Endodermal cell (in vitro differentiated cells): Measurements from ENCODE around the gene CHCHD3. TPM values are rescaled to one million over a fixed set of nuclear protein-coding genes. Genes with fewer than 3 reads are reported as not detected.

Experiments
- DNase-seq: peaks from one replicate; pipeline ENCODE4 v3.0.0-alpha.2; 2017
- H3K27ac ChIP-seq: 2 replicates; pipeline ENCODE4 v1.5.1; 2013; ENCODE audit warnings: mild to moderate bottlenecking, low read depth, low read length, moderate library complexity
- H3K27me3 ChIP-seq: 2 replicates; pipeline ENCODE4 v1.6.1; 2013; ENCODE audit warnings: mild to moderate bottlenecking, low read length, moderate library complexity; ENCODE audit not compliant: insufficient read depth, control insufficient read depth, poor library complexity, severe bottlenecking
- H3K36me3 ChIP-seq: 2 replicates; pipeline ENCODE4 v1.7.0; 2013; ENCODE audit warnings: mild to moderate bottlenecking, low read length, moderate library complexity; ENCODE audit not compliant: control insufficient read depth, insufficient read depth
- H3K4me1 ChIP-seq: one replicate; pipeline ENCODE4 v1.7.0; 2013; ENCODE audit warnings: low read length; ENCODE audit not compliant: control insufficient read depth, insufficient read depth
- H3K4me3 ChIP-seq: 2 replicates; pipeline ENCODE4 v1.5.1; 2013; ENCODE audit warnings: mild to moderate bottlenecking, low read length, moderate library complexity
- H3K9ac ChIP-seq: 2 replicates; pipeline ENCODE4 v1.6.1; 2013; ENCODE audit warnings: mild to moderate bottlenecking, low read length, moderate library complexity; ENCODE audit not compliant: poor library complexity, severe bottlenecking; ENCODE audit errors: extremely low read depth
- H3K9me3 ChIP-seq: 2 replicates; pipeline ENCODE4 v1.6.1; 2013; ENCODE audit warnings: mild to moderate bottlenecking, low read length, moderate library complexity; ENCODE audit not compliant: control insufficient read depth
- H3K27ac Mint-ChIP-seq: 2 replicates; pipeline ENCODE4 v1.8.0; 2020; ENCODE audit warnings: mixed read lengths
- H3K27me3 Mint-ChIP-seq: 2 replicates; pipeline ENCODE4 v1.8.0; 2021; ENCODE audit warnings: mild to moderate bottlenecking, mixed read lengths; ENCODE audit not compliant: insufficient read depth
- H3K36me3 Mint-ChIP-seq: 2 replicates; pipeline ENCODE4 v1.8.0; 2020; ENCODE audit warnings: low read depth, mixed read lengths
- H3K4me1 Mint-ChIP-seq: 2 replicates; pipeline ENCODE4 v1.8.0; 2020; ENCODE audit warnings: mixed read lengths
- H3K4me3 Mint-ChIP-seq: 2 replicates; pipeline ENCODE4 v1.8.0; 2020; ENCODE audit warnings: mild to moderate bottlenecking, moderate library complexity, mixed read lengths
- H3K9me3 Mint-ChIP-seq: 2 replicates; pipeline ENCODE4 v1.8.0; 2020; ENCODE audit warnings: mild to moderate bottlenecking, mixed read lengths
- CTCF ChIP-seq: fragments of 200-600 bp; sonication (generic); conservative IDR thresholded peaks from 2 replicates; pipeline ENCODE4 v1.5.0; 2021; ENCODE audit warnings: antibody characterized with exemption, mild to moderate bottlenecking
- WGBS, 2 experiments: methylation state at CpG; one replicate each; pipeline versions ENCODE4 v1.1.5 to v1.1.7; 2013; ENCODE audit warnings: missing lambda C conversion rate in 2 of 2, mixed read lengths in 1 of 2; ENCODE audit not compliant: insufficient coverage in 1 of 2, insufficient read length in 1 of 2; 5-methylcytosine and 5-hydroxymethylcytosine counted together
- total RNA-seq, 2 donors: library from RNA; stranded (reverse); fragmentation: NEBNext Ultra II Directional in 1 of 2; extraction: Animal tissue kit (Norgen Biotek cat#: 25700) in 1 of 2; gene quantifications; 2 replicates in 1 of 2; 3 replicates in 1 of 2; pipeline ENCODE4 v1.2.1, GENCODE V29; 2021

CHCHD3 gene
- total RNA-seq, 2 donors from 2014 or later = 70.4 to 75.2 TPM

GRCh38 chr7:133064082-133064820, 17.6 kb downstream of the CHCHD3 start:
- H3K27me3 Mint-ChIP-seq = no peaks in the 10 kb centered on the region
- Histone ChIP-seq H3K27ac (no peak overlapping the region), H3K4me3 (no peak overlapping the region), H3K9ac (no peak overlapping the region), H3K4me1 (peaks cover under 1% of the 10 kb centered on the region), H3K9me3 (no peaks in the 10 kb centered on the region), H3K36me3 (peaks cover 21% of the 10 kb centered on the region), H3K27me3 (no peaks in the 10 kb centered on the region)
- H3K4me3 Mint-ChIP-seq = no peak overlapping the region
- no peak for DNase-seq
- peaks cover 21% of the 10 kb centered on the region for H3K4me1 Mint-ChIP-seq
- no peak for TF ChIP-seq CTCF
- H3K9me3 Mint-ChIP-seq = no peaks in the 10 kb centered on the region
- 80 to 91% methylated on average over 3 to 4 of the region's 4 CpGs for WGBS, 2 experiments
- H3K27ac Mint-ChIP-seq = no peak overlapping the region
- peaks cover 22% of the 10 kb centered on the region for H3K36me3 Mint-ChIP-seq

GRCh38 chr7:133061792-133062191, 20.1 kb downstream of the CHCHD3 start:
- H3K27me3 Mint-ChIP-seq = no peaks in the 10 kb centered on the region
- peaks cover 5% of the 10 kb centered on the region for H3K36me3 ChIP-seq
- no peak overlapping the region for H3K27ac ChIP-seq
- no peaks in the 10 kb centered on the region for H3K9me3 ChIP-seq
- H3K4me1 ChIP-seq = no peaks in the 10 kb centered on the region
- H3K4me3 ChIP-seq = no peak overlapping the region
- no peak overlapping the region for H3K4me3 Mint-ChIP-seq
- peaks cover 19% of the 10 kb centered on the region for H3K4me1 Mint-ChIP-seq
- peaks cover 9% of the 10 kb centered on the region for H3K36me3 Mint-ChIP-seq
- no peak overlapping the region for H3K9ac ChIP-seq
- 88 to 89% methylated on average over 2 of the region's 2 CpGs for WGBS, 2 experiments
- no peak for TF ChIP-seq CTCF
- DNase-seq = no peak
- H3K27me3 ChIP-seq = no peaks in the 10 kb centered on the region
- H3K27ac Mint-ChIP-seq = no peak overlapping the region
- no peaks in the 10 kb centered on the region for H3K9me3 Mint-ChIP-seq

DNA sequence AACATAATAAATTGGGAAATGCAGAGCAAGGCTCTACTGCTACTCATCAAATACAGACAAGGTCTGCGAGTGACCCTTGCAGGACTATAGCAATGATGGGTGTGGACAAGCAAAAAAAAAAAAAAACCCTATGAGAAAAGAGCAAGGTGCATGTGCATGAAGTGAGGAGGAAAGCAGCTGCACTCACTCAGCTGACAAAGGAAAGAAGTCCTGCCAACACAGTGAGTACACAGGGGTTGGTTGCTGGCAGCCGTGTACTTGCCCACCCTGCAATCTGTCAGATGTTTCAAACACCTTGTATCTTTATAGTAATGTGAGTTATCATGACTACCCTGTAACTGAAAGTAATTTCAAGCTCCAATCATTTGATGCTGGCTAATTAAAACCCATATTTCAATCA, 20.5 kb downstream of the CHCHD3 start:
- DNase-seq = no peak
- Mint-ChIP-seq H3K27me3 (no peaks in the 10 kb centered on the region), H3K27ac (no peak overlapping the region), H3K36me3 (peaks cover 4% of the 10 kb centered on the region), H3K4me1 (peaks cover 19% of the 10 kb centered on the region), H3K4me3 (no peak overlapping the region), H3K9me3 (no peaks in the 10 kb centered on the region)
- H3K36me3 ChIP-seq = peaks cover under 1% of the 10 kb centered on the region
- H3K27ac ChIP-seq = no peak overlapping the region
- H3K27me3 ChIP-seq = no peaks in the 10 kb centered on the region
- no peak overlapping the region for H3K9ac ChIP-seq
- no peaks in the 10 kb centered on the region for H3K9me3 ChIP-seq
- TF ChIP-seq CTCF = no peak
- no peak overlapping the region for H3K4me3 ChIP-seq
- no peaks in the 10 kb centered on the region for H3K4me1 ChIP-seq
- WGBS, 2 experiments = 78% methylated on average over 1 of the region's 2 CpGs; no CpG with 5 or more reads in 1 of the 2 experiments
